ENCODE results near the gene MCF2L. TPM values are rescaled to one million over a fixed set of nuclear protein-coding genes. Genes with fewer than 3 reads are reported as not detected.

The MCF2L gene
- total RNA-seq, 4 donors from 2014 or later, result 62.1 to 186 (median 91.3) TPM

GRCh38 chr13:112999414-113000177 is 30.6 kb downstream of the MCF2L start:
- in situ Hi-C loops (cut with MboI; ENCODE audit: low pct_ligation_motif_present in 1 of 4, low pct_unique_long_range_greater_than_20kb in 1 of 4, low sequenced_read_pairs in 3 of 4) (no loop called here), intact Hi-C loops (cut with DNase I; ENCODE audit: low total_unique reads) (no loop called here)
- Histone ChIP-seq H3K4me1 (peaks cover 27 to 57% (median 51%) of the 10 kb centered on the region in 4 donors), H3K9me3 (no peaks in the 10 kb centered on the region), H3K27ac (no peak overlapping the region), H3K27me3 (peaks cover 14% of the 10 kb centered on the region), H3K36me3 (no peaks in the 10 kb centered on the region), H3K4me3 (no peak overlapping the region)
- 92% methylated on average over 32 of the region's 32 CpGs; no CpG with 5 or more reads in 1 of the 2 donors for WGBS, 2 donors (ENCODE audit: low coverage in 1 of 2)
- no peak for DNase-seq
- TF ChIP-seq POLR2A (IDR thresholded peaks at IDR 0.05) (no peak), EP300 (IDR thresholded peaks at IDR 0.05; ENCODE audit: low read depth) (no peak), CTCF (IDR thresholded peaks at IDR 0.05) (no peak), POLR2AphosphoS5 (IDR thresholded peaks at IDR 0.05) (no peak)

- Histone ChIP-seq H3K9me3 (no peaks in the 10 kb centered on the region), H3K4me1 (peaks cover 27 to 52% (median 47%) of the 10 kb centered on the region in 4 donors), H3K27ac (no peak overlapping the region), H3K27me3 (peaks cover 14% of the 10 kb centered on the region), H3K36me3 (no peaks in the 10 kb centered on the region), H3K4me3 (no peak overlapping the region)
- in situ Hi-C loops (cut with MboI; ENCODE audit: low pct_ligation_motif_present in 1 of 4, low pct_unique_long_range_greater_than_20kb in 1 of 4, low sequenced_read_pairs in 3 of 4), result no loop called here
- no peak for DNase-seq
- TF ChIP-seq POLR2AphosphoS5 (IDR thresholded peaks at IDR 0.05) (no peak), EP300 (IDR thresholded peaks at IDR 0.05; ENCODE audit: low read depth) (no peak), POLR2A (IDR thresholded peaks at IDR 0.05) (no peak), CTCF (IDR thresholded peaks at IDR 0.05) (no peak)
- WGBS, 2 donors (ENCODE audit: low coverage in 1 of 2), result 70% methylated on average over 8 of the region's 14 CpGs; no CpG with 5 or more reads in 1 of the 2 donors
- intact Hi-C loops (cut with DNase I; ENCODE audit: low total_unique reads), result no loop called here
Observed at GRCh38 chr13:113000575-113000974, 31.6 kb downstream of the MCF2L start.

GRCh38 chr13:113001241-113002140 is 32.5 kb downstream of the MCF2L start:
- Histone ChIP-seq H3K27ac (peak overlapping the region in 3 of 4 donors; percentile 2 to 60 (median 47)), H3K4me3 (peak overlapping the region in 2 of 4 donors; percentile 29 to 30)

More at GRCh38 chr13:113001241-113002140, 32.5 kb downstream of the MCF2L start:
- in situ Hi-C loops (cut with MboI; ENCODE audit: low pct_ligation_motif_present in 1 of 4, low pct_unique_long_range_greater_than_20kb in 1 of 4, low sequenced_read_pairs in 3 of 4) (no loop called here), intact Hi-C loops (cut with DNase I; ENCODE audit: low total_unique reads) (no loop called here)
- H3K9me3 ChIP-seq, result no peaks in the 10 kb centered on the region
- TF ChIP-seq CTCF (IDR thresholded peaks at IDR 0.05) (no peak), POLR2A (IDR thresholded peaks at IDR 0.05) (no peak), EP300 (IDR thresholded peaks at IDR 0.05; ENCODE audit: low read depth) (no peak), POLR2AphosphoS5 (IDR thresholded peaks at IDR 0.05) (no peak)
- H3K27me3 ChIP-seq, result peaks cover 14% of the 10 kb centered on the region
- H3K4me1 ChIP-seq, result peaks cover 24 to 45% (median 39%) of the 10 kb centered on the region in 4 donors
- peak; percentile 41 for DNase-seq
- WGBS, 2 donors (ENCODE audit: low coverage in 1 of 2), result 12% methylated on average over 37 of the region's 51 CpGs; no CpG with 5 or more reads in 1 of the 2 donors
- H3K36me3 ChIP-seq, result no peaks in the 10 kb centered on the region

Data from transverse colon (tissue), 4 donors.